Sciatic nerve (tissue), 2 donors: ENCODE data around the gene LRP8. TPM values are rescaled to one million over a fixed set of nuclear protein-coding genes. Genes with fewer than 3 reads are reported as not detected.

Experiments
- ATAC-seq: fragments of 200-7000 bp; cut with Tn5 transposase; one replicate; pipeline ENCODE4 v1.9.1; 2020; ENCODE audit warnings: mild to moderate bottlenecking, moderate library complexity
- DNase-seq: peaks from one replicate; pipeline ENCODE4 v3.0.0-alpha.2; 2020; ENCODE audit warnings: low spot score
- intact Hi-C: fragments of 100-400 bp; cut with DNase I; formaldehyde crosslinking; loops from one replicate; pipeline ENCODE4 v1.14.2; 2022
- total RNA-seq: library from RNA; stranded (reverse); fragmentation: NEBNext Ultra II Directional; extraction: Animal tissue kit (Norgen Biotek cat#: 25700); gene quantifications from one replicate; pipeline ENCODE4 v1.2.1, GENCODE V29; 2021
- donor health status: DM: no; HTN: no; CAD: no.
- donor health status: DM: no; HTN: no; CAD: no.

Gene LRP8
- total RNA-seq, 1 donor from 2014 or later, result 2.4 TPM

- DNase-seq (peak; percentile 67), ATAC-seq (peak; percentile 6)
- intact Hi-C loops, result no loop called here
Observed at GRCh38 chr1:53327182-53327913, 522 bp downstream of the LRP8 start.

GRCh38 chr1:53326598-53327181 lies 1.2 kb downstream of the LRP8 start:
- intact Hi-C loops, result no loop called here
- ATAC-seq (peak; percentile 27), DNase-seq (peak; percentile 67)

- DNase-seq, result peak; percentile 84
- intact Hi-C loops, result no loop called here
- ATAC-seq, result peak; percentile 92
Observed at GRCh38 chr1:53326088-53326597, 1.7 kb downstream of the LRP8 start.

GRCh38 chr1:53325326-53326087 lies 2.4 kb downstream of the LRP8 start:
- intact Hi-C loops, result no loop called here
- ATAC-seq, result no peak

GRCh38 chr1:53324728-53325297 lies 3.1 kb downstream of the LRP8 start:
- intact Hi-C loops, result no loop called here
- no peak for DNase-seq
- ATAC-seq, result no peak

More at GRCh38 chr1:53325326-53326087, 2.4 kb downstream of the LRP8 start:
- DNase-seq, result no peak

GRCh38 chr1:53324321-53324720 lies 3.5 kb downstream of the LRP8 start:
- DNase-seq, result no peak
- ATAC-seq, result no peak
- intact Hi-C loops, result no loop called here

- ATAC-seq, result no peak
- intact Hi-C loops, result no loop called here
- DNase-seq, result no peak
Observed at GRCh38 chr1:53323316-53323715, 4.6 kb downstream of the LRP8 start.

GRCh38 chr1:53321776-53322602 lies 5.9 kb downstream of the LRP8 start:
- intact Hi-C loops, result no loop called here
- ATAC-seq (no peak), DNase-seq (no peak)

- intact Hi-C loops, result no loop called here
- ATAC-seq (no peak), DNase-seq (no peak)
Observed at GRCh38 chr1:53321366-53321765, 6.5 kb downstream of the LRP8 start.

GRCh38 chr1:53320646-53321045 lies 7.2 kb downstream of the LRP8 start:
- ATAC-seq, result no peak
- no peak for DNase-seq
- intact Hi-C loops, result no loop called here

- intact Hi-C loops, result no loop called here
Observed at GRCh38 chr1:53319296-53320101, 8.4 kb downstream of the LRP8 start.

GRCh38 chr1:53317646-53318539 lies 10.0 kb downstream of the LRP8 start:
- ATAC-seq (no peak), DNase-seq (no peak)
- intact Hi-C loops, result no loop called here

More at GRCh38 chr1:53319296-53320101, 8.4 kb downstream of the LRP8 start:
- no peak for DNase-seq
- no peak for ATAC-seq

GRCh38 chr1:53316766-53317581 lies 10.9 kb downstream of the LRP8 start:
- ATAC-seq (no peak), DNase-seq (no peak)

GRCh38 chr1:53316424-53316765 lies 11.5 kb downstream of the LRP8 start:
- DNase-seq (no peak), ATAC-seq (no peak)
- intact Hi-C loops, result no loop called here

More at GRCh38 chr1:53316766-53317581, 10.9 kb downstream of the LRP8 start:
- intact Hi-C loops, result no loop called here

GRCh38 chr1:53315456-53316423 lies 12.1 kb downstream of the LRP8 start:
- intact Hi-C loops, result no loop called here
- ATAC-seq, result no peak
- no peak for DNase-seq
